AG10803 (cell line): ENCODE data around the gene CLDN9.

Source experiments
- DNase-seq: peaks from one replicate; pipeline ENCODE4 v3.0.0; 2010; ENCODE audit warnings: low read depth
- H3K4me3 ChIP-seq: 2 replicates; pipeline ENCODE4 v1.5.1; 2011; ENCODE audit warnings: mild to moderate bottlenecking, low read length, control low read depth
- TF ChIP-seq, protein P1 (sequence below): conservative IDR thresholded peaks from 2 replicates; pipeline ENCODE4 v1.5.1; 2011; ENCODE audit warnings: mild to moderate bottlenecking, low read length, control low read depth, inconsistent platforms

Gene CLDN9

DNA sequence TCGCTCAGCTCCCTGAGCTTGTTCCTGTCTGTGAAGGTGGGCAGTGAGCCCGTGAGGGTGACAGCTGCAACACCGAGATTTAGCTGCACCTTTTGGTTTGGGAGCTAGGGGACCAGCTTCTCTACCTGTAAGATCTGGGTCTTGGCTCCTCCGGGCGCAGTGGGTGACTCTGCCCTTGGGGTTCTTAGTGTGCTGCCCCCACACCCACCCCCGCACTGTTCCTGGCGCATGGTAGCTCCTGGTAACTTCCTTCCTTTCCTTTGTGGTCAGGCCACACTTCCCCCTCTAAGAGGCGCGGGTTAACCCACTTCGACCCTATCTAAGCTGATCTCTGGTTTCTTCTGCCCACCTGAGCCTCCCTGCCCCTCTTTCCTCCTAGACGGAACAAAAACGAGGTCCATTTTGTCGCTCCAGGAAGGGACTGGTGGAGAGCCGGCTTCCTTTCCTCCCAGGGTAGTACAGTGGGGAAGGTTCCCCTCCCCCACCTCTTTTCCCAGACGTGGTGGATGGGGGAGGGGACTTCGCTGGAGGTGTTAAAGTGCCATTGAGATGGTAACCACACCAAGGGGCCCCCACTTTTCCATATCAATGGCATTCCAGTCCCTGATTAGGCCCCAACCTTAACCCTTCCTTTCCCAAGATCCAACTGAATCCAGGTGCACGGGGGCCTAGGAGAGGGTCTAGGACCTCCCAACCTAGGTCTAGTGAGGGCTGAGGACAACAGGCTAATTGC, 4.6 kb upstream of the CLDN9 start:
- DNase-seq: no peak
- TF ChIP-seq, protein P1, sequence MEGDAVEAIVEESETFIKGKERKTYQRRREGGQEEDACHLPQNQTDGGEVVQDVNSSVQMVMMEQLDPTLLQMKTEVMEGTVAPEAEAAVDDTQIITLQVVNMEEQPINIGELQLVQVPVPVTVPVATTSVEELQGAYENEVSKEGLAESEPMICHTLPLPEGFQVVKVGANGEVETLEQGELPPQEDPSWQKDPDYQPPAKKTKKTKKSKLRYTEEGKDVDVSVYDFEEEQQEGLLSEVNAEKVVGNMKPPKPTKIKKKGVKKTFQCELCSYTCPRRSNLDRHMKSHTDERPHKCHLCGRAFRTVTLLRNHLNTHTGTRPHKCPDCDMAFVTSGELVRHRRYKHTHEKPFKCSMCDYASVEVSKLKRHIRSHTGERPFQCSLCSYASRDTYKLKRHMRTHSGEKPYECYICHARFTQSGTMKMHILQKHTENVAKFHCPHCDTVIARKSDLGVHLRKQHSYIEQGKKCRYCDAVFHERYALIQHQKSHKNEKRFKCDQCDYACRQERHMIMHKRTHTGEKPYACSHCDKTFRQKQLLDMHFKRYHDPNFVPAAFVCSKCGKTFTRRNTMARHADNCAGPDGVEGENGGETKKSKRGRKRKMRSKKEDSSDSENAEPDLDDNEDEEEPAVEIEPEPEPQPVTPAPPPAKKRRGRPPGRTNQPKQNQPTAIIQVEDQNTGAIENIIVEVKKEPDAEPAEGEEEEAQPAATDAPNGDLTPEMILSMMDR: no peak
- H3K4me3 ChIP-seq: no peak overlapping the region

DNA sequence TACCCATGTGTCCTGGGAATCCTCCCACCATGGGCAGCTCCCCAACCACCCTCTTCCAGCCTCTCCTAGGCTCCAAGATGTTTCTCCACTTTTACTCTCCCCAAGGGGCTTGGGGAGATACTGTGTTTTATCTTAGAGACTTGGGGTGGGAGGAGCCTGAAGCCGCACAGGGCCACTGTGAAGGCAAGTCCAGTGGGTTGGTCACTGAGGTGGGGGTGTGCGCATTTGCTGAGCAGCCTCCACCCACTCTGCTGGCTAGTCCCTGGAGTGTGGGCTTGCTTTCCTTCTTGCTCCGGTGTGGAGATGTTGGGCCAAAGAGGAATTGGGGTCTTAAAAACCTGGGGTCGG, 4.1 kb upstream of the CLDN9 start:
- no peak for DNase-seq
- TF ChIP-seq, protein P1: no peak
- no peak overlapping the region for H3K4me3 ChIP-seq

DNA sequence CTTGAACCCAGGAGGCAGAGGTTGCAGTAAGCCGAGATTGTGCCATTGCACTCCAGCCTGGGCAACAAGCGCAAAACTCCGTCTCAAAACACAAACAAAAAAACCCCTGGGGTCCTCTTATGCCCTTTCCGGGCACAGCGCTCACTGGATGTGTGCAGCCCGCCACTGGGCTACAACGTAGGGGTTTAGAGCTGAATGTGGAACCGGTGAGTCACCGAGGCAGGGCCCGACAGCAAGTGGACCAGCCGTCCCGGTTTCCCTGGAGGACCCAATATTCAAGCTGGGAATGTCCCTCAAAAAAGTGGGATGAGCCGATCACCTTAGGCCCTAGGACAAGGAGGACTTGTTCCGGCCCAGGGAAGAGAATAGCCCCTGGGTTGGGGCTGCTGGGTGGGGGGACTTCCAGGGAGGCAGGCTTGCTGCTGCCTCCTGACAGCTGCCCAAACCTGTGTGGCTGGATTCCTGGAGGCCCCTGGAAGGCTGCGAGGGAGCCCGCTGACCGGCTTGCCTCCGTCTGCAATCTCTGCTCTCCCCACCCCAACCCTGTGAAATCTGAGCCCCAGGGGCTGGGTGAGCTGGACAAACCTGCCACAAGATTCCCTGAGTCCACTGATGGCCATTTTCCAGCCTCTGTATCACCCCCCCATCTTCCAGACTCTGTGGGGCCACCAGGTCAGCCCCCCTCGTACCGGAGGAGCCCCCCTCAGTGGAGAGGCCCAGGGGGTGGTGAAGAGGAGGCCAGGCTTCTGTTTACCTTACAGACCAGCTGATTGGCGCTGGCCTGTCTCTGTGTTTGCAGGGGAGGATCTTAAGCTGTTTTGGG, 2.9 kb upstream of the CLDN9 start:
- no peak overlapping the region for H3K4me3 ChIP-seq
- DNase-seq: no peak
- TF ChIP-seq, protein P1: no peak

DNA sequence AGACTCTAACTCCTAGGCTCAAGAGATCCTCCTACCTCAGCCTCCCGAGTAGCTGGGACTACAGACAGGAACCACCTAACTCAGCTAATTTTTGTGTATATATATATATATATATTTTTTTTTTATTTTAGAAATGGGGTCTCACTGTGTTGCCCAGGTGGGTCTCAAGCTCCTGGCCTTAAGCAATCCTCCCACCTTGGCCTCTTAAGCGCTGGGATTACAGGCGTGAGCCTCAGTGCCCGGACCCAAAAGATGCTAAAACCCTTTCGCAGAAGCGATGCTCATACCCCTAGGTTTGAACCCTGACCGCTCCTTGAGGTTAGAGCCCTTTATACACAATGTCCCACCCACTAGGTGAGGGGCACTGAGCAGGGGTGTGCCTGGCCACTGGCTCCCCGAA, 2.2 kb upstream of the CLDN9 start:
- no peak overlapping the region for H3K4me3 ChIP-seq
- no peak for DNase-seq
- TF ChIP-seq, protein P1: no peak

DNA sequence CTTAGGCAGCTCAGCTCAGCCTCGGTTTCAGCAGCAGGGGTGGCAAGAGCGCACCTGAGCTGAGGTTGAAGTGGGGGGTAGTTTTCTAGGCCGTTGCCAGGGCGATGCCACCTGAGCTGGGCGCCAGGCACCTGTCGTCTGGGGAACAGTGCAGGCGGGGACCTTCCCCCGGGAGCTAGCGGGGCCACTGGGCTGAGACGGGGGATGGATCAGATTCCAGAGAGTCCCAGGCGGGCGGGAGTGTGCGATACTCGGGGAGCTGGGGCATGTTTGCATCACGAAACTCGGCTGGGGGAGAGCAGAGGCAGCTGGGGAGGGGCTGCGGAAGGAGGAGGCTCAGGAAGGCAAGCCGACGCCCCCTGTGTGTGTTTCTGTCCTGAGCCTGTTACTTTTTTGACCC, 477 bp upstream of the CLDN9 start:
- H3K4me3 ChIP-seq: no peak overlapping the region
- DNase-seq: no peak

DNA sequence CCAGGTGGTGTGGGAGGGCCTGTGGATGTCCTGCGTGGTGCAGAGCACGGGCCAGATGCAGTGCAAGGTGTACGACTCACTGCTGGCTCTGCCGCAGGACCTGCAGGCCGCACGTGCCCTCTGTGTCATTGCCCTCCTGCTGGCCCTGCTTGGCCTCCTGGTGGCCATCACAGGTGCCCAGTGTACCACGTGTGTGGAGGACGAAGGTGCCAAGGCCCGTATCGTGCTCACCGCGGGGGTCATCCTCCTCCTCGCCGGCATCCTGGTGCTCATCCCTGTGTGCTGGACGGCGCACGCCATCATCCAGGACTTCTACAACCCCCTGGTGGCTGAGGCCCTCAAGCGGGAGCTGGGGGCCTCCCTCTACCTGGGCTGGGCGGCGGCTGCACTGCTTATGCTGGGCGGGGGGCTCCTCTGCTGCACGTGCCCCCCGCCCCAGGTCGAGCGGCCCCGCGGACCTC, 798 bp downstream of the CLDN9 start:
- no peak for DNase-seq
- TF ChIP-seq, protein P1: no peak; the same call in 1 of the 2 replicates
- H3K4me3 ChIP-seq: no peak overlapping the region

More for the DNA sequence above, 477 bp upstream of the CLDN9 start:
- TF ChIP-seq, protein P1: no peak
